Inferior parietal cortex (tissue), 1 donor: ENCODE measurements around the gene TFEB.

Experiments used
- DNase-seq: peaks from one replicate; pipeline ENCODE4 v3.0.0-alpha.2; 2016; ENCODE audit errors: extremely low spot score

The TFEB gene

DNA sequence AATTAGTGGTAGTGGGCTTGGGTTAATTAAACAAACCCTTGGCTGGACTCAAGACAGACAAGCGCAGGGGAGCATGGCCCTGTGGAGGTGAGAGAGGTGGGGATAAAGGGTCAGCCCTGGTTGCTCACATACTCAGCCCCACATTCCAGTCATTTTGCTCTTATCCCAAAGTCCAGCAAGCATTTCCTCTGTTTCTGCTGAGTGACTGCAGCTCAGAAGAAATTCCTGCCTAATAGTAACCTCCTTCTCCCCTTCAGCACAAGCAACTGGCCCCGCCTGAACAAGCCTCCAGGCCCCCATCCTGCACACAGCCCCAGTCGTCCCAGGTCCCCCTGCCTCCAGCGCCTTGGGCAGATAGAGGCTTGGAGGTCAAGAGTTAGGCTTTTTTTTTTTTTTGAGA lies 3.6 kb upstream of the TFEB start:
- DNase-seq: no peak

DNA sequence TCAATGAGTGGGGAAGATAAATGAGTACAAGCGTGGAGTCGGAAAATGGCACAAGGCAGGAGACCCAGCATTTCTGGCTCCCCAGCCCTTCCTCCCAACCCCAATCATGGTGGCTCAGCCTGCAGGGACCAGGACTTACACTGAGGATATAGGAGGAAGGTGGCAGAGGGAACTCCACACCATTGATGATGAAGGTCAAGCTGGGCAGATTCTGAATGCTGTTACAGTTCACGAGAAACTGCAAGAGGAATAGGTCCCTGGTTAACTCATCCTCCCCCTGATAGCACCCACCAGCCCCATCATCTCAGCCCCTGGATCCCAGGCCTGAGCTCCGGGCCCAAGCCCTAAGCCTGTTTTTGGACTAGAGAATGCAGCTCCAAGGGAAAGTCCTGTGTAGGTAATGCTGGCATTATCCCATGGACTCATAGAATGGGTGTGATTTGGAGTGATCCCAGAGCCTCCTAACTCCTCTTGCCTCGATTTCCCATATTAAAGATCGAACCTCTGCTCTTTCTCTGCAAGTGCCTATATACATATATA lies 2.3 kb upstream of the TFEB start:
- DNase-seq: no peak

GRCh38 chr6:41736800-41737555 lies 1.6 kb upstream of the TFEB start:
- DNase-seq: no peak

DNA sequence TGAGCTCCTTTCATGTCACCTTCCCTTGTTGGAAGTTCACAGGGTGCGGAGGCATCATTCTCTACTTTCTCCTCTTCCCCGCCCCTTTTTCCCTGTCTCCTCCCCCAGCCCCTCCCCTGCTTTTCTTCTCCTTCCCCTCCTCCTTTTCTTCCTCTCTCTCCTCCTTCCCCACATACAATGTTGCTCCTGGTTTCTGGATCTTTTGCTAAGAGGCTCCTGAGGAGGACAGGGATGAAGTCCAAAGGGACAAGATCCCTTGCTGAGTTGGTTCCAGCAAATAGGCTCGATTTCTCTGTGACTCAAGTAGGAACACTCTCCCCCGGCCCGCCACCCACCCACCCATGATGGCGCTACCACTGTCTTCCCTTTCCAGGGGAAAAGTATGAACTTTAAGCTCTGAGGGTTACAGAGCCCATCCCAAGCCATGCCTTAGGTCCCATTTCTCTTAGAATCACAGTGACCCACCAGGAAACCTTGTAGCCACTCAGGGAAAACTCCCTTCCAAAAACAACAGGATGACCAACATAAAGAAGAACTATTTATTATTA lies 852 bp upstream of the TFEB start:
- no peak for DNase-seq

DNA sequence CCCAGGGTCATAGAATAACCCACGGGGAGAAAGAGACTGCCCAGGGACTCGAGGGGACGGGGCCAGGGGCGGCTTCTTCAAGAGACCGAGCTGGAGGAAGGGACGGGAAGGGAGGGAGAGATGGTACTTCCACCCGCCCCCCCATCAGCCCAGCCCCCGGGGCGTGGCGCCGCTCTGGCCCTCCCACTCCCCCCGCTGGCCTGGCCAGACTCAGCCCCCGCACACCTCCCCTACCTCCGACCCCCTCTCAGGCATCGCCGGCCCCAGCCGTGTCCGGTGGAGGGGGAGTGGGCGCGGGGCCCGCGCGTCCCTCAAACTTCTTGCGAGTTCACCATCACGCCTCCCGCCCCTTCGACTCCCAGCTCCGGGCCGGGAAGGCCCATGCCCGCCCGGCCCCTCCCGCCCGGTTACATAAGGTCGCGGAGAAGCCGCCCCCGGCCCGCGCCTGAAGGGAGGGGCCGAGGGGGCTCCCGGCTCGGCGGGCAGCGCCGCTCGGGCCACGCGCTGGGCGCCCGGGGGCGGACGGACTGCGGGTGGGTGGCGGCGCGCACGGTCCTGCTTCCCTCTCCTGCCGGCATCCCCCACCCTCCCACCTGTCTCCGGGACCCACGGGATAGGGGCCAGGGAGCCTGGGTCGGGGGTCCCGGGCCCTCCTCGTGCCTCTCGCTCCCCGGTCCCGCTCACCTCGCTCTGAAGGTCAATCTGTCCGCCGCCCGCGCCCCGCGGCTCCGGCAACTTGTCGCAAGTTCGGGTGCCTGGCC lies 562 bp downstream of the TFEB start:
- peak; percentile 65 for DNase-seq

GRCh38 chr6:41733707-41734665 lies 1.4 kb downstream of the TFEB start:
- peak; percentile 64 for DNase-seq

DNA sequence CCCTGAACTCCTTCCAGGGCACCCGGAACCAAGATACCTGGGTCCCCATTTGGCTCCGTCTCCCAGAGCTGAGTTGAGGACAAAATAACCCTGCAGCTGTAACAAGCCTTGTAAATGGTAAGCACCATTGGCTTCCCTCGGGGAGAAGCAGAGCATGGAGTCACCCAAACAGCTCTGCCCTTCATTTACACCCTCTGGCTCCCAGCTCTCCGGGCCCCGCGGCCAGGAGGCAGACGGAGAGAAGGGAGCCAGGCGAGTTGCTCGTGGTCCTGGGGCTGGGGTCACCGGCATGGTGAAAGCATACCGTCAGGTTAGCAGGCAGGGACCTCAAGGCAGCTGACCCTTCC lies 2.1 kb downstream of the TFEB start:
- peak; percentile 29 for DNase-seq

DNA sequence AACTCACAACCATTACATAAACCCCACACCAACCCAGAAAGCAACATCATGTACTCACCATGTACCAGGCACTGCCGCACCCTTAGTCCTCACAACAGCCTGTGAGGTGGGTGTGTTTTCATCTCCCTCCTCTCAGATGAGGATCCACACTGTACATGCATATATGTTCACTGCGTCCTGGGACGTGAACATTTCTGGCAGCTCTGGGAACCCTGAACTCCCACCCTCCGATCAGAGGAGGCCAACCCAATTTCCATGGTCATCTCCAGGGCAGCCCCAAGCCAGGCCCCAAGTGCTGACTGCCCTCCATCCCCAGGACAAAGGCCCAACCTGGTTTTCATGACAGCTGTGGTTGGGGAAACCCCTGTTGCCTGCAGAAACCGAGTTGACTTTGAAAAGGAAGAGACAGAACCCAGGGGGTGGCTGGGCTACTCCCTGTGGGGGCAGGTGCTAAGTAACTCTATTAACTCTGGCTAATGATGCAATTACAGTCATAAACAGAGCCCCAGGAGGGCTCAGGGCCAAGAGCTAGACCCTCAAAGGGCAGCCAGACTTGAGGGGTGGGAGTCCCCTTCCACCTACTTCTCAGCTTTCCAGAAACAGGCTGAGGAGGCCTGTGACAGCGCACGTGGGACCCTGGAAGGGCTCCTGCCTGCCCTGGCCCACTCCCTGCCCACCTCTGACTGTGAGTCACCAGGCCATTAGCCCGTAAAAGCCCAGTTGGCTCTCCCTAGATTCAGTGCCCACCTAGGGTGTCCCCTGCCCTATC lies 2.6 kb downstream of the TFEB start:
- DNase-seq: peak; percentile 54

- DNase-seq: no peak
These were observed 3.3 kb downstream of the TFEB start for GRCh38 chr6:41732149-41732548.

GRCh38 chr6:41731561-41732086 lies 3.8 kb downstream of the TFEB start:
- DNase-seq: peak; percentile 11

DNA sequence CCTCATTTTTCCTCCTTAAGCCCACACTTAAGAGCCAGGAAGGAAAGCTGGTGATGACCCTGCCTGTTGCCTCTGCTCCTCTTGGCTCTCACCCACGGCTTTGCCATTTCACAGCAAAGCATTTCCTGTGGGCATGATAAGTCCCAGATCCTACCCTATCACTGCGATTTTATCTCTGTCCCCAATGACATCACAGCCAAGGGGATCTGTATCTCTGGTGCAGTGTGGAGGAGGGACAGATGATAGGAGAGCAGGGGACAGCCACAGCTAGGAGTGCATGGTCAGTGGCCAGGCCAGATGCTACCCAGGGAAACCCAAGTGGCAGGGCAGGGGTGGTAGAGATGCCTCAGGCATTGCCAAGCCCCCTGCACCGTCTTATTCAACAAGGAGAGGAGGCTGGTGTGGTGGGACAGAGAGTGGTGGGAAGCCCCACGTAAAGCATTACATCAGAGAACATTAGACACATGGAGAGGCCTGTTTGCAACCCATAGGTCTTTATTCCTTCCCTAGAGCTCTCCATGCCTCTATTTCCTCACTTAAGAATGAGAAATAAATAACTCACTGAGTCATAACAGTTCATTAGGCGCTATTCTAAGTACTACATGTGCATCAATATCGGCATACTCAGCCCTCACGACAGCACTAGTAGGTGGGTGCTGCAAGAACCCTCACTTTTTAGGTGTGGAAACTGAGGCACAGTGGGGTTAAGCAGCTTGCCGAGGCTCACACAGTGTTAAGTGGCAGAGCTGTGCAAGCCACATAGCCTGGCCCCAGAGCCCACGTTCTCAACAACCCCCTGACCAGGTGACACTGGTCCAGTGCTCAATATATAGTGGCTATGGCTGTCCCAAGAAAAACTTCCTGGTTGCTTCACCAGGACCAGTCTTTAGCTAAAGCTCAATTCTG lies 4.6 kb downstream of the TFEB start:
- peak; percentile 17 for DNase-seq

DNA sequence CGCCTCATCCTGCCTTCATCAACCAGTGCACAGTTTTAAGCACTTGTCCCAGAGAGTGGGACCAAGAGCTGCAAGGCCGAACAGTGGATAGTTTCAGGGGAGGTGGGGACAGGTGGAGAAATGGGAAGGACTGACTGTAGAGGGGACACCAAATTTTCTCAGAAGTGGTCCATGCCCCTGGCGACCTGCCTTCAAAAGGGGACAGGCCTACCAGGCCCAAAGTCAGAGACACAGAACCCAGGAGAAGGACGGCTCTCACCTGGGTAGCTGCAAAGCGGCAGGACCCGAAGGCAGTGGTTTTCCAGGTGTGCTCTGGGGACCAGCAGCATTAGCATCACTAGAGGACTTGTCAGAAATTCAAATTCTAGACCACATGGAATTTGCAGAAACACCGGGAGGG lies 5.8 kb downstream of the TFEB start:
- DNase-seq: no peak

- no peak for DNase-seq
These were observed 6.5 kb downstream of the TFEB start for GRCh38 chr6:41728954-41729353.

DNA sequence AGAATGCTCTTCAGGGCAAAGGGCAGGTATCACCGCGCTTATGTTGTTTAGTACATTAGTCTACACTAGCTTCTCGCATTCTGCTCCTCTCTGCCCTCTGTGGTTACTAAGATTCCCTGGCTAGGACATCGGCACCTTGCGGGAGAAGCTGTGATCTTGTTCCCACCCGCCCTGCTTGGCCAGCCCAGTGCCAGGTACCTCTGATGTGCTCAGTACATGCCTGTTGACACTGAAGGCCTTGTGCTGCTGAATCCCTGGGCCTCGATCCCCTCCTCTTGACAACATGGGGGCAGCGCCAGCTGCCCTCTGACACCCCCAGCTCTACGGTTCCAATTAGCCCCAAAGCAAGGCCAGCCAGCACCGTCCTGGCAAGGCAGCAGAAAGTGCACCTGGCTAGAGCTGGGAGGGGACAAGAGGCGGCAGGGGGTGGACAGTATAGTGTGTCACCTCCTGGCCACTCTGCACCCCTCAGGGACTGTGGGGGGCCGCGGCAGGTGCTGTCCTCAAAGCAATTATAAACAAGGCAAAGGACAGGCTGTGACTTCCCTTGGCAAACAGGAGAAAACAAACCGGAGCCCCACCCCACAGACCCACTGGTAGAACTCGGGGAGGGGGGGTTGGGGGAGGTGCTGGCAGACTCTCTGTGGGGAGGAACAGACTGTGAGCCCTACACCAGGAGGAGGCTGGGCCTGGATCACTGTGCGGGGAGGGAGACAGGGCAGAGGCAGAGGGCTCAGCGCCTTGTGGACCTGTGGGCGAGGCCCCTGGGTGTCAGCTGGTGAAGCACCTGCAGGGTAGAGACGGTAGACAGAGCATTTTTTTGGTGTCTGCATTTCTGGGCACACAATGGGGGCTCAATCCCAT lies 7.1 kb downstream of the TFEB start:
- DNase-seq: peak; percentile 13

GRCh38 chr6:41727705-41728072 lies 7.7 kb downstream of the TFEB start:
- DNase-seq: no peak

- DNase-seq: no peak
These were observed 8.5 kb downstream of the TFEB start for GRCh38 chr6:41726876-41727275.

GRCh38 chr6:41724586-41725501 lies 10.6 kb downstream of the TFEB start:
- DNase-seq: no peak

DNA sequence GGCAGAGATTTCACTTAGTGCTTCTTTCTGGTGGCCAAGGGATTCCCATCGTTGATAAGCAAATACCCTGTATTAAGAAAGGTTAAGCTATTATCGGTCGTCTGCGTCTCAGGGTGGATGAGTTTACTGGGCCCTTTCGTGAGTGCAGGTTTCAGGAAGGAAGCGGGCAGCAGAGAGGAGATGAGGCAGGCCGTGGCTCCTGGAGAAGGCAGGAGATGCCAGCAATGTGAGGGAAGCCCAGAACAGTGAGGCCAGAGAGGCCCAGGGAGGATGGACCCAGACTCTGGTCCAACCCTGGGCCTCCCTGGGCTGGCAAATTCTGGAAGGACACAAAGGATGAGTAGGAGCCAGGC lies 11.2 kb downstream of the TFEB start:
- DNase-seq: no peak
